HUES64 (cell line): ENCODE measurements around the gene PTGER4.

Source experiments
- H3K27ac ChIP-seq: 2 replicates; pipeline ENCODE4 v1.7.0; 2013; ENCODE audit warnings: low read depth, low read length, inconsistent platforms
- H3K27me3 ChIP-seq: 2 replicates; pipeline ENCODE4 v1.6.1; 2013; ENCODE audit warnings: mild to moderate bottlenecking, low read length; ENCODE audit not compliant: insufficient read depth
- H3K36me3 ChIP-seq: 2 replicates; pipeline ENCODE4 v1.6.1; 2013; ENCODE audit warnings: mild to moderate bottlenecking, low read length; ENCODE audit not compliant: insufficient read depth
- H3K4me1 ChIP-seq: 2 replicates; pipeline ENCODE4 v1.6.1; 2013; ENCODE audit warnings: mild to moderate bottlenecking, low read length, moderate library complexity; ENCODE audit not compliant: insufficient read depth
- H3K4me3 ChIP-seq: 2 replicates; pipeline ENCODE4 v1.5.1; 2013; ENCODE audit warnings: mild to moderate bottlenecking, low read length, moderate library complexity
- H3K9ac ChIP-seq: 2 replicates; pipeline ENCODE4 v1.6.1; 2013; ENCODE audit warnings: mild to moderate bottlenecking, low read depth, low read length
- H3K9me3 ChIP-seq: 2 replicates; pipeline ENCODE4 v1.6.1; 2013; ENCODE audit warnings: low read depth, low read length; ENCODE audit not compliant: insufficient read depth
- WGBS: fragments of 150-250, 120-280 bp; methylation state at CpG from one replicate; pipeline ENCODE4 v1.1.7; 2013; ENCODE audit warnings: missing lambda C conversion rate; 5-methylcytosine and 5-hydroxymethylcytosine counted together

Gene PTGER4

DNA sequence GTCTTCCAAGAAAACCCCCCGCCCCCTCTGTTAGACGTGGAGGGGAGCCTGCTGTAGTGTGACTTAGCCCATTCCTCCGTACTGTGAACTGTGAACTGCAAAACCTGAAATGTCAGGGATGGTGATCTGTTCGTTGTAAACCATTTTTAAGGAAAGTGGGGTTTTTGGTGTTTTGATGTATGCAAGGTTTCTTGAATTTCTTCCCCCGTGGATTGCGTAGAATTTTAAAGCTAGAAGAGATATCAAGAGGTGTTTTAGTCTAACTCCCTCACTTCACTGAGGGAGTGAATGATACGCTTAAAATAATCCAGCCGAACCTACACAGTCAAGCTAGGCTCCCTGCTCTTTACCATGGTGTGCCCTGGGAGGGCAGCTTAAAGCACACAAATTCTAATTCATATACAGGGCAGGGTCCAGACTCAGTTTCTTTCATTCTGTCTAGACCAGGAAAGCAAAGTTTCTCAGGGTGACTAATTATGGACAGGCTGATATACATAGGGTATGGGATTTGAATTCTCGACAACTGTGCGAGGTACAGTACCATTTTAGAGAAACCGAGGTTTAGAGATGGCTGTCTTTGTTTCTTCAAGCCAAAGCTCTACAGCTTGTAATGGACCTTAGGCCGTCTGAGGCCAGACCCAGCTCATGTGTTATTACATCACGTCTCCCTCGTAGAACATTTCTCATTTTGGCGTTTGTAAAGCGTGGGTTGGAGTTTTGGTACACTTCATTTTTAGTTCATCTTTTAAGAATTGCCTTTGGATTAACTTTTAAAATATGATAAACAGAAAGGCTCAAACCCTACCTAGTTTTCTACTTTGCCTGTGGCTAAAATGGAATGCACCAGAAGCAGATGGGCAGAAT, 2.7 kb downstream of the PTGER4 start:
- H3K9me3 ChIP-seq, result no peaks in the 10 kb centered on the region
- no peaks in the 10 kb centered on the region; the same call in 1 of the 2 replicates for H3K36me3 ChIP-seq
- H3K9ac ChIP-seq, result no peak overlapping the region
- WGBS, result 81% methylated on average over 15 of the region's 16 CpGs
- H3K27me3 ChIP-seq, result peaks cover 54% of the 10 kb centered on the region
- H3K27ac ChIP-seq, result no peak overlapping the region
- H3K4me1 ChIP-seq, result peaks cover 21% of the 10 kb centered on the region
- peak overlapping the region; percentile 76 for H3K4me3 ChIP-seq

DNA sequence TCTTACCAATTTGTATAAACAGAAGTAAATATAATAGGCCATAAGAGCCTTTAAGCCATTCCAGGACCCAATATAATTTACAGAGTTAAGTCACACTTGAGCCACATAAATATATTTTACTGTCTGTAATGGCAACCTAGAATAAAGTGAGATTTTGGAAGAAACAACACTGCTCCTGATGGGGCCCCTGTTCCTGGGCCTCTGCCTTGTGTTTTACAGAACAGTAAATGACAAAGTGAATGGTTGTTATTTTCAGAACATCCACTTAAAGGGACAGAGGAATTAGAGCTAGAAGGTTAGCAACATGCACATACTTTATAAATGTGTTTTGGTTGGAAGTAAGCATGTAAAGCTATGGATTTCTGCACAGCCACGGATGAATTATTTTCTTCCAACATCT, 3.6 kb downstream of the PTGER4 start:
- Histone ChIP-seq H3K27me3 (peaks cover 47% of the 10 kb centered on the region), H3K27ac (no peak overlapping the region), H3K4me3 (no peak overlapping the region), H3K9me3 (no peaks in the 10 kb centered on the region), H3K9ac (no peak overlapping the region), H3K36me3 (no peaks in the 10 kb centered on the region; the same call in 1 of the 2 replicates), H3K4me1 (peaks cover 16% of the 10 kb centered on the region)
- 100% methylated on average over 1 of the region's 1 CpG for WGBS

DNA sequence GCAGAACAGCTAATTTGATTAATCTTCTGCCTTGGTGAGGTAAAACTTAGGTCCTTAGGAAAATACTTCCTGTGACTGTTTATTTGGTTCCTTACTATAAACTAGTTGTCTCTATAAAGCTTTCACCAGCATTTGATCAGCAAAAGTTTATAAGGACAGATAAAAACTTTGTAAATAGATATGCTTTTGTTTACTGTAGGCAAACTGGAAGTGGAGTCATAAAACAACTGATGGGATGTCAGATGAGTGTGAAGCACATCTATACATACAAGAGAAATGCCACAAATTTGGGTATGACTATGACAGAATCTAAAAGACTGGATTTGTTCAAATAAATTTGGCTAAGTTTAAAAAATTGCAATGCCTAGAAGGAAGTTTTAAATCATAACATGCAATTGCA, 5.5 kb downstream of the PTGER4 start:
- Histone ChIP-seq H3K9me3 (no peaks in the 10 kb centered on the region), H3K27ac (no peak overlapping the region), H3K9ac (no peak overlapping the region), H3K36me3 (no peaks in the 10 kb centered on the region; the same call in 1 of the 2 replicates), H3K4me1 (peaks cover 23% of the 10 kb centered on the region), H3K27me3 (peaks cover 39% of the 10 kb centered on the region), H3K4me3 (no peak overlapping the region)

DNA sequence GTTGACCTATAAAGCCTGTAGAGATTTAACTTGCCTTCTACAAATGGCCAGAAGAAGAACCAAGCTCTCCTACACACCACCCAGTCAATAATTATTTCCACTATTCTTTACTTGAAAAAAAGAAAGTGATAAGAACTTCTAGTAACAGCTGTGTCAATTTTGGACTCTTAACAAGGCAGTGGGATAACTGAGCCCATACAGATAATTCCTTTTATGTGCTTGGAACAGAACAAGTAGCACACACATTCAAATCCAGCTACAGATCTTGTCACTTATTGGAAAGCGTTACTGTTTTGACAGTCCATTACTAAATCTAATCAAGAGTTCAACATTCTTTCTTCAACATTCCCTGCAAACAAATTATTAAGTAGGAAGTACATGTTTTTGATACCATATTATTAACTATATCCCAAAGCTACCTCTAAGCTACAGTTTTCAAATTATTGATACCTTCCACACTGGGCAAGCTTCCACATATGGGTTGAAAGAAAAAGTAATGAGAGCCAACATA, 6.3 kb downstream of the PTGER4 start:
- Histone ChIP-seq H3K4me1 (peaks cover 23% of the 10 kb centered on the region), H3K9ac (no peak overlapping the region), H3K27me3 (peaks cover 31% of the 10 kb centered on the region), H3K4me3 (no peak overlapping the region), H3K9me3 (no peaks in the 10 kb centered on the region), H3K36me3 (no peaks in the 10 kb centered on the region; the same call in 1 of the 2 replicates), H3K27ac (no peak overlapping the region)
- 100% methylated on average over 1 of the region's 1 CpG for WGBS

DNA sequence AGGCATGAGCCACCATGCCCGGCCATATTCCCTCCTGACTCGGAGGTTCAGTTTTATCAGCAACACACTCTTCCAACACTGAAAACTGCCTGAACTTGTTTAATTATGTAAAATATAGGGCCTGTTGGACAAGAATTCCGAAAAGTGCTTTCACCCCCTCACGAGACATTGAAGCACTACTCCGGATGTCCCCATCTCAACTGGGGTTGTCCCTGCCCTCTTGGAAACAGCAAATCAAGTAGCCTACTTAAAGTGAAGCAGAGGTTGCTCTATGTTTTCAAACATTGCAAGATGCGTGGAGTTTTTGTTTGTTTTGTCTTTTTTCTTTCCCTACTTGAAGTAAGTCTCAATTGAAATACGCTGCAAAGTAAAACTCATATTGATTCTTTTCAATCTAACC, 7.6 kb downstream of the PTGER4 start:
- Histone ChIP-seq H3K9ac (no peak overlapping the region), H3K9me3 (no peaks in the 10 kb centered on the region), H3K4me1 (peaks cover 16% of the 10 kb centered on the region), H3K4me3 (no peak overlapping the region), H3K36me3 (no peaks in the 10 kb centered on the region; the same call in 1 of the 2 replicates), H3K27me3 (peaks cover 18% of the 10 kb centered on the region), H3K27ac (no peak overlapping the region)
- 89% methylated on average over 7 of the region's 7 CpGs for WGBS

DNA sequence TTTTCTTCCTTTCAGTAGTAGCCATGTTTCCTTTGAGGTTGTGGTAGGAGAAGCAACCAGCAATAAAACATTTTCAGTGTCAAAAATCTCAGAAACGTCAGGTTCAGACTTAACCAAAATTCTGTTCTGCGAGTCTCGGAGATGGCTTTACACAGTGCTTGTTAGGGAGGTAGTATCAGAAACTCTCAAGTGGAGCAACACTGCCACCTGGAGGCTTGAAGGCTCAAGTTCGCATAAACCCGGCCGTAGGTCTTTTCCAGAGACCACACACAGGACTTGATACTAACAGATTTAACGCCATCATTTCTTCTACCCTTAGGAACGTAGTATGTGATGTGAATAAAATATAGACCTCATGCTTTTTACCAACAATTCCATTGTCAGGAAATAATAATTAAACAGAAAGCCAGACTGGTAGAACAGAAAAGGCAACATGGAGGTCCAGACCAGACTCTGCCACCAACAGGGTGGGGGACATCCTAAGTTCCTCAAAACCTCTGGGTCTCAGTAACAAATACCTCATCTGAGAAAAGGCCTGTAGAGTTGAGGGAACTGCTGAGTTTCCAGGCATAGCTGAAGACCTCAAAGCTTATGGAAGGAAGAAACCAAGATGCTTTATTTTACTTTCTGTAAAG, 8.5 kb downstream of the PTGER4 start:
- Histone ChIP-seq H3K4me3 (no peak overlapping the region), H3K9ac (no peak overlapping the region), H3K27me3 (peaks cover 9% of the 10 kb centered on the region), H3K36me3 (no peaks in the 10 kb centered on the region; the same call in 1 of the 2 replicates), H3K4me1 (peaks cover 14% of the 10 kb centered on the region; the same call in 1 of the 2 replicates), H3K27ac (no peak overlapping the region), H3K9me3 (no peaks in the 10 kb centered on the region)
- 19% methylated on average over 6 of the region's 8 CpGs for WGBS

DNA sequence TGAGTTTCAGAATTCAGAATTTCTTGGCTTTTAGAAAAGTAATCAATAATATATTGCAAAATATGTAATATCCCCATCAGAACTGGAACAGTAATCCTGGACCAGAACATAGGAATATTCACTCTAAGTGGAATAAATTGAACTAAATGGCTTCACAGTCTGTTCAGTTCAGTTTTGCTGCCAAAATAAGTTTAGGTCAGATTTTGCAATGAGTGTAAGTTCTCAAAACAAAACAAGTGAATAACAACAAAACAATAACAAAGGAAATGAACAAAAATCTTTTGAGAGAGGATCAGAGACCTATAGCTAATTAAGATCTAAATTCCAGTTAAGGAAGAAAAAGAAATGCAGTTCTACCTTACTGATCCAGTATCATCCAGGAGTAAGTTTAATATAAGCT, 9.3 kb downstream of the PTGER4 start:
- Histone ChIP-seq H3K27ac (no peak overlapping the region), H3K4me3 (no peak overlapping the region), H3K9me3 (no peaks in the 10 kb centered on the region), H3K4me1 (peaks cover 14% of the 10 kb centered on the region; the same call in 1 of the 2 replicates), H3K9ac (no peak overlapping the region), H3K36me3 (no peaks in the 10 kb centered on the region; the same call in 1 of the 2 replicates), H3K27me3 (peaks cover 3% of the 10 kb centered on the region; the same call in 1 of the 2 replicates)

DNA sequence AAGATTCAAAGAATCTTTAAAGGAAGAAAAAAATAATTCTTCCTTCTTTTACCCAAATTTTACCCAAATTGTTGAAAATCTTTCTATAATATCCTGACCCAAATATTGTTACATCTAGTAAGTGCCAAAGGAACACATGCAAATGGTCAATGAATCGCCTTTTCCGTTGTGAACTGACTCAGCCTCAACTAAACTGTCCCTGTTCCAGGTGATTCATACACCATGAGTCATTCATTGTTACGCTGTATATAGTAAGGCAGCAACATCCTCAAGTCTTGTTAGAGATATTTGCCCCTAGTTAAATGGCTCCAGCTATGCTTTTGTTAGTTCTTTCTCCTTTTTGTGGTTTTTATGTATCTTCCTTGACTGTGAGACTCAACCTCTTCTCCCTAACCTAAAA, 9.7 kb downstream of the PTGER4 start:
- no peak overlapping the region for H3K27ac ChIP-seq
- H3K4me3 ChIP-seq, result no peak overlapping the region
- H3K4me1 ChIP-seq, result peaks cover 14% of the 10 kb centered on the region; the same call in 1 of the 2 replicates
- no peaks in the 10 kb centered on the region for H3K9me3 ChIP-seq
- 70% methylated on average over 3 of the region's 3 CpGs for WGBS
- 0 out of 2 replicates have a peak, but pooled peaks cover 2% of the 10 kb centered on the region for H3K27me3 ChIP-seq
- no peaks in the 10 kb centered on the region; the same call in 1 of the 2 replicates for H3K36me3 ChIP-seq
- H3K9ac ChIP-seq, result no peak overlapping the region

DNA sequence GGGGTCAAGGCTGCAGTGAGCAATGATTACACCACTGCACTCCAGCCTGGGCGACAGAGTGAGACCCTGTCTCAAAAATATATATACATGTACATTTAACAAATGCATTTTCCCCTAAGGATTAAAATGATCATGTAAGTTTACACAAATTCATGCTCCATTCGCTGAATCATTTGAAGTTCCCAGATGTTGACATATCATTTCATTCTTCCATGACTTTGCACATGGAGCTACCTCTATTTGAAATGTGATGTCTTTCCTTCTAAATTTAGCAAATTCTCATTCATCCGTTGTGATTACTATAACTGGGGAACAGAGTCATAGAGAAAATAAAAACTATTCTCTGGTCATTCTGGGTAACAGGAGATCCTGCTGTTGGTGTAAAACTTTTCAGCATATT, 10.6 kb downstream of the PTGER4 start:
- Histone ChIP-seq H3K9ac (no peak overlapping the region), H3K27me3 (no peaks in the 10 kb centered on the region), H3K36me3 (no peaks in the 10 kb centered on the region; the same call in 1 of the 2 replicates), H3K4me3 (no peak overlapping the region), H3K4me1 (peaks cover 14% of the 10 kb centered on the region; the same call in 1 of the 2 replicates), H3K9me3 (no peaks in the 10 kb centered on the region), H3K27ac (no peak overlapping the region)
- WGBS, result 96% methylated on average over 2 of the region's 3 CpGs

DNA sequence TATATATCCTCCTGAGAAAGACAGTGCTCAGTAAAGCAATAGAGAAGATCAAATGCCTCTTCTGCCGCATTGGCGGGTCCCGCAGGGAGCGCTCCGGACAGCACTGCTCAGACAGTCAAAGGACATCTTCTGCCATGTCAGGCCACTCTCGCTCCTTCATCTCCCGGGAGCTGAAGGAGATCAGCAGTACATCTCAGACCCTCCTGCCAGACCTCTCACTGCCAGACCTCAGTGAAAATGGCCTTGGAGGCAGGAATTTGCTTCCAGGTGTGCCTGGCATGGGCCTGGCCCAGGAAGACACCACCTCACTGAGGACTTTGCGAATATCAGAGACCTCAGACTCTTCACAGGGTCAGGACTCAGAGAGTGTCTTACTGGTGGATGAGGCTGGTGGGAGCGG, 12.2 kb downstream of the PTGER4 start:
- H3K36me3 ChIP-seq, result no peaks in the 10 kb centered on the region; the same call in 1 of the 2 replicates
- WGBS, result 95% methylated on average over 9 of the region's 9 CpGs
- no peaks in the 10 kb centered on the region for H3K9me3 ChIP-seq
- no peak overlapping the region for H3K27ac ChIP-seq
- H3K9ac ChIP-seq, result no peak overlapping the region
- no peak overlapping the region for H3K4me3 ChIP-seq
- no peaks in the 10 kb centered on the region for H3K27me3 ChIP-seq
- H3K4me1 ChIP-seq, result peaks cover 14% of the 10 kb centered on the region; the same call in 1 of the 2 replicates

DNA sequence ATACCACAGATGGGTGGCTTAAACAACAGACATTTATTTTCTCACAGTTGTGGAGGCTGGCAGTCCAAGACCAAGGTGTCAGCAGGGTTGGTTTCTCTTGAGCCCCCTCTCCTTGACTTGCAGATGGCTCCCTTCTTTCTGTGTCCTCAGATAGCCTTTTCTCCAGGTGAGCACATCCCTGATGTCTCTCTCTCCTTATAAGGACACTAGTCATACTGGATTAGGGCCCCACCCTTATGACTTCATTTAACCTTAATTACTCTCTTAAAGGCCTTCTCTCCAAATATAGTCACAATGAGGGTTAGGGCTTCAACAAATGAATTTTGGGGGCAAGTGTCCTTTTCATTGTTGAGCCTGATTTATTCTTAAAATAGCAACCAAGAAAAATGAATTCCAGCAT, 14.7 kb downstream of the PTGER4 start:
- Histone ChIP-seq H3K9ac (no peak overlapping the region), H3K36me3 (no peaks in the 10 kb centered on the region; the same call in 1 of the 2 replicates), H3K27ac (no peak overlapping the region), H3K4me3 (no peak overlapping the region), H3K27me3 (no peaks in the 10 kb centered on the region), H3K4me1 (peaks cover 5% of the 10 kb centered on the region; the same call in 1 of the 2 replicates), H3K9me3 (no peaks in the 10 kb centered on the region)
